ENCODE data around the gene CHRNA9. TPM values are rescaled to one million over a fixed set of nuclear protein-coding genes. Genes with fewer than 3 reads are reported as not detected.

CHRNA9 gene
- total RNA-seq, 1 donor from 2014 or later: not detected

DNA sequence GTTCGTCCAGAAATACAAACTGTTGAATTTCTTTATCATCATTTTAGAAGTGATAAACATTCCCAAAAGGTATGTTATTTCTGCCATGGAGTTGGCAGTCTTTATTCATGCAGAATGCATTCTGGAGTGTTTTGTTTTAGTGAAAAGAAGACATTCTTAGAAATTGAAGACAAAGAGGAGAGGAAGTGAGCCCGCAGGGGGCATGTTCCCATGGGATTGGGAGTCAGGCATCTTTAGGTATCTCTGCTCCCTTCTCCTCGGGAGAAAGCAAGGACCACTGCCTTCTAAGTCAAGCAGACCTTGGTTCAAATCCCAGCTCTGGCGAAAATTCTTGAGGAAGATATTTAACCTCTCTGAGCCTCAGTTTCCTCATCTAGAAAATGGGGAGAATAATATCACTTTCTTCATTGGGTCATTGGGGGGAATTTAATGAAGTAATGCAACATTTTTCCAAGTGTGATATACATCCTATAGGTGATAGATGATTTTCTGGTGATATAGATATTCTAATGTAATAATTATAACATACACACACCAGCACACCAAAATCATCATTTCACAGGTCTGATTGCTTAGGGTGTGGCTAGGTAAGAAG is 26.5 kb upstream of the CHRNA9 start:
- DNase-seq: no peak

GRCh38 chr4:40309250-40309774 is 25.8 kb upstream of the CHRNA9 start:
- DNase-seq: peak; percentile 95

DNA sequence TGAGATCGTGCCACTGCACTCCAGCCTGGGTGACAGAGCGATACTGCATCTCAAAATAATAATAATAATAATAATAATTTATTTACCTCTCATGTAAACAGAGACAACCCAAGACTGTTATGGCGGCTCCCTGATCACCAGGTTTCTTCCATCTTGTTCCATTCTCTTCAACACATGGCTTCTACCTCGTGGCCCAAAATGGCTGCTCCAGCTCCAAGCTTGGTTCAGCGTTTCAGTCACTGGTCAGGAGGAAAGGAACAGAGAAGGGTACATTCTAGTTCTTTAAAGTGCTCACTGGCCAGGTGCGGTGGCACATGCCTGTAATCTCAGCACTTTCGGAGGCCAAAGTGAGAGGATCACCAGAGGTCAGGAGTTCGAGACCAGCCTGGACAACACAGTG is 24.9 kb upstream of the CHRNA9 start:
- DNase-seq: no peak

GRCh38 chr4:40311811-40312346 is 23.3 kb upstream of the CHRNA9 start:
- peak; percentile 42 for DNase-seq

DNA sequence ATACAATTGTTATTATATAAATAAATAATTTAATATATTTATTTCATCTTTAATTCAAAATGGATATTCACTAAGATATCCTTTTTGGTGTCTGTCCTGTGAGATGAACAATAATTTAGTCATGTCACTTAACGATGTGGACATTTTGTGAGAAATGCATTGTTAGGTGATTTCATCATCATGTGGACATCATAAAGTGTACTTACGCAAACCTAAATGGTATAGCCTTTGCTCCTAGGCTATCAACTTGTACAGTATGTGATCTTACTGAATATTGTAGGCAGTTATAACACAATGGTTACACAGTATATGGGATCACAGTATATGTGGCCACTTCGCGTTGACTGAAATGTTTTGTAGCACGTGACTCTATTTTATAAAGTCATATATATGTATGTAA is 20.2 kb upstream of the CHRNA9 start:
- no peak for DNase-seq

GRCh38 chr4:40316333-40316781 is 18.8 kb upstream of the CHRNA9 start:
- DNase-seq: peak; percentile 91

DNA sequence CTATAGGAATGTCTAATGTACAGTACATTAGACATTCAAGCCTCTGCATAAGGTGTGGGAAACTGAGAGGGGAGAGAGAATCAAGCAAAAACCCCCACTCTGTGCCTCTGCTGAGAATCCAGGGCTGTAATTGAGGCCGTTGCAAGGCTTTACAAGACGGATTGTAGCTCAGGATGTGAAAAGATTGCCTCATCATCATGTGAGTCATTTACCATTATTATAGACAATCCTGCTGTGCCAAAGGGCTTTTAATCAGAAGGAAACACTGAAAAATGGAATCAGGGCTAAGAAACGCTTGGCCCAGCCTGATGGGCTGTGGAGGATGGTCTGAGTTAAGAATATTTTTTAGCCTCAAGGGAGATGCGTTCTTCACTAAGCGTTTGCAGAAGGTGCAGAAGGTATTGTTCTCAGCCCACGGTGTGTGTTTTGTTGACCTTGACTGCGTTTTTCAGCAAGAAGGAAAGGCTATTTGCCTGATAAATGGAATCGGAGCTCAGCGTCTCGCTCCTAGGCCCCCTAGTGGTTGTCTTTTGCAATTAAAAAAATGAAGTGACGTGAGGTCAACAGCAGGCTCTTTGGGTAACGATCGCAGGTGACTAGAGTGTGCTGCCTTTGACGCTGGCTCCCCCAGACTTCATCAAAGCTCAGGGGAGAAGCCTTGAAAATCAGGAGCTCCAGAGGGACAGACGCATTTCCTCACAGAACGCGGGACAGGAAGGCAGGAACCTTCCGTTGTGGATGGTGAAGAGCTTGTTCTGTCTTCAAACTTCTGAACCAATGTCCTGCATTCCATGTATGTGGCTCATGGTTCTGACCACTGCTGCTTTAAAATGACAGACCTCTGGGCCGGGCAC is 18.1 kb upstream of the CHRNA9 start:
- peak; percentile 91 for DNase-seq

DNA sequence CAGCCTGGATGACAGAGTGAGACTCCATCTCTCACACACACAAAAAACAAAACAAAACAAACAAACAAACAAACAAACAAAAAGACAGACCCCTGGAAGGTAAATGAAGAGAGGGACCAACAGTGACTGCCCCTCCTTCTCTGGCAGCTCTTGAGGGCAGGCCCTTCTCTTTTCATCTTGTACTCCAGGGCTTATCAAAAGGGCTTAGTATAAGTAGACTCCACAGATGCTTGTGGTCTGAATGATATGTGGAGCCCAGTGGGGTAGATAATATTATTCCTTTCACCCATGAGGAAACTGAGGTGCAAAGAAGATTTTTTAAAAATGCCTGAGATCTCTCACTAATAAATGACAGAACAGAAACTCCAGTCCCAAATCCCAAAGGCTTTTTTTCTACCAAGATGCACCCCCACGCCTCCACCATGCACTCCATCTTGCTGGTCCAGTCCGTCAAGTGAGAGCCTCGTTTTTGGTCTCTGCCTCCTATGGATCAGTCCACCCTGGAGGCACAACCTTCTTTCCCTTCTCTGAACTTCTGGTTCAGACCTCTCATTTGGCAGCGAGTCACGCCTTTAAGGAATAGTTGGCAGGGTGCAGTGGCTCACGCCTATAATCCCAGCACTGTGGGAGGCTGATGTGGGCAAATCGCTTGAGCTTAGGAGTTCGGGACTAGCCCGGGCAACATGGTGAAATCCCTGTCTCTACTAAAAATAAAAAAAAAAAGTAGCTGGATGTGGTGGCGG is 17.0 kb upstream of the CHRNA9 start:
- DNase-seq: no peak

DNA sequence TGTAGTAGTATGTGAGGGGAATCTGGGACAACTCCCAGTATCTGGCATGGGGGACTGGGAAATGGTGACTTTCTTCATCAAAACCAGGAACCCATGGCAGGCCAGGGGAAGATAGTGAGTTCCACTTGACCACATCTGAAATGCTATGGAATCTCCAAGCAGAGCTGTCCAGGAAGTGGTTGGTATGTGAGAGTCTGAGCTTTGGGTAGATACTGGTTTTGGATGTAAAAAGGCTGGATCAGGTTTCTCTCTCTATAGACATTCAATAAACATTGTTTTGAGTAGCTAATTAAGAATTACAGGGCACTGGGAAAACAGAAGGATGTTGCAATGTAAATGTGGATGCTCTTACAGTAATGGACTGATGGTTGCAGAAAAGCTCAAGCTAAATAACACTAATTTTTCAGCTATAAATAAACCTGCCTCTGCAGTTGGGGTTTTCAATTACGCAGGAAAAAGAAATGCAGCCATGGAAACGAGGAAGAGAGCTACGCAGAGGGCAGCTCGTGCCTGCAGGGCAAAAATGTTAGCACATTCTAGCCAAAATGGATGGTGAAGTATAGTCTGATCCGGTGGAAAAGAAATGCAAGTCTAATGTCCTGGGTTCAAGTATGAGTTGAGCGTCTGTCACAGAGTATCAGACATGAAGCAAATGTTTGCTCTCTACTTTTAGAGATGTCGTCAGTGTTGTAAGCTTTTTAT is 13.4 kb upstream of the CHRNA9 start:
- peak; percentile 54 for DNase-seq

GRCh38 chr4:40322811-40323210 is 12.3 kb upstream of the CHRNA9 start:
- no peak for DNase-seq

DNA sequence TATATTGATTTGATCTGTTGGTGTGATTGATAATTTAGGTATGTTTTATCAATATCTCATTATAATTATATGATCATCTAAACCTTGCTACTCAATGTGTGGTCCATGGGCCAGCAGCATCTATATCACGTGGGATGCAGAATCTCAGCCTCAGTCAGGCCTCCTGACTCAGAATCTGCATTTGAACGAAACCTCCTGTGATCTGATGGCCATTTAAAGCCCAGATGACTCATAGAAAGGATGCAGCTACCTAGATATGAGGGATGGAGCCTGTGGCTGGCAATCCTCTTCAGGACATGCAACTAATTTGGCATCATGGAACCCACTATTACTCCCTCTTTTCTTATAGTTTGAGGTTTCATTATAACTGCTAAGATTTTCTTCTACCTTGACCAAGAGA is 11.3 kb upstream of the CHRNA9 start:
- no peak for DNase-seq

GRCh38 chr4:40325406-40326019 is 9.6 kb upstream of the CHRNA9 start:
- DNase-seq: peak; percentile 77

GRCh38 chr4:40327340-40327739 is 7.8 kb upstream of the CHRNA9 start:
- DNase-seq: peak; percentile 14

GRCh38 chr4:40328383-40328782 is 6.8 kb upstream of the CHRNA9 start:
- DNase-seq: no peak

- no peak for DNase-seq
These were observed 5.3 kb upstream of the CHRNA9 start for GRCh38 chr4:40329805-40330204.

- DNase-seq: no peak
These were observed 4.6 kb upstream of the CHRNA9 start for GRCh38 chr4:40330536-40330935.

DNA sequence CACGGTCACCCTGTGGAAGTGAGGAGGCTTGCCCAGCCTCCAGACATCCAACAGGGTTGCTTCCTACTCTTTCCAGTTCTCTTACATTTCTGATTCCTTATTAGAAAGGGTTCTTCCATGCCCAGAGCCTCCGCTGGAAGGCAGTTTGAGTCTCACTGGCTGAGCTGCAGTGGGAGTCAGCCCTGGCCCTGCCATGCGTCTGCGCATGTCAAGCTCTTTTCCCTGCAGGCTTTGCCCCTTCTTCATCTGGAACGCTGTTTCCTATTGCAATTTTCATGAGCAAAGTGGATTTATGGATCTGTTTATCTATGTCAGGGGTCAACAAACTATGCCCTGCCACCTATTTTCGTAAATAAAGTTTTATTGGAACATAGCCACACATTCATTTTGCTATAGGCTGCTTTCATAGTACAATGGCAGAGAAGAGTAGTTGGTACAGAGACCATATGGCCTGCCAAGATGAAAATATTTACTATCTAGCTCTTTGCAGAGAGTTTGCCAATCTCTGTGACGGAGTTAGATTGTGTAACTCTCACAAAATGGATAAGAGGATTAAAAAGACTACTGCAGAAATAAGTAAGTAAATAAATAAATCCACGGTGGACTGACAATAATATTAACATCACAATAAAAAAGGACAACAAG is 3.9 kb upstream of the CHRNA9 start:
- DNase-seq: no peak

- DNase-seq: no peak
These were observed 3.2 kb upstream of the CHRNA9 start for GRCh38 chr4:40331961-40332360.

DNA sequence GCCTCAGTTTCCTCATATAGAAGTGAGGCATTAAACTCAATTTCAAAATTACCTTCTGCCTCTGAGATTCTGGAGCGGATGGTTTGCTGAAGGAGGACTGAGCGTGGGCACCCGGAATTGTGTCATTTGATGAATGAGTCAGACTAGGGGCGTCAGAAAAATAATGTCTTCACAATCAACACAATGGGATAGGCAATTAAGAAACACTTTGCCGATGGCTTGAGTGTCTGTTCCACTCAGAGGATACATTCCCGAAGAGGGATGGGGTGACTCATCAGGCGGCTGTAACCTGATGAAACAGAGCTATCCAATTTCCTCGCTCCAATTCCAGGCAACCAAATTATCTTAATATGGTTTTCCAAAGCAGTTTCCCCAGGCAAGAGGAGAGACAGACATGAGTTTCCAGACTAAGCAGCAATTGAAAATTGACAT is 1.2 kb upstream of the CHRNA9 start:
- peak; percentile 43 for DNase-seq

DNA sequence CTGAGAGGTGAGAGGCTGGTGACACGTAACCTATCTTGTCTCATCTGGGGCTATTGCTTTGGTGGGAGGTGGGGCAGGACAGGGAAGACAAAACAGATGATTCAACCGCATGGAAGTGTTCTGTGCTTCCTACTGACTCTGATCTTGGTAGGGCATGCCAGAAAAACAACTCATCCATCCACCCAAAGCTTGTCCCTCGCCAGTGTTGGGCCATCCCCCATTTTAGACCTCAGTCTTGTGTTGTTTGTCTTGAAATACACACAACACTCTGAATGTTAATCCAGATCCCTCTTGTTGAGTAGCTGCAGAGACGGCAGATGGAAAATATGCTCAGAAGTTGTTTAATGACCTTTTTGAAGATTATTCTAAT is 377 bp downstream of the CHRNA9 start:
- DNase-seq: no peak

DNA sequence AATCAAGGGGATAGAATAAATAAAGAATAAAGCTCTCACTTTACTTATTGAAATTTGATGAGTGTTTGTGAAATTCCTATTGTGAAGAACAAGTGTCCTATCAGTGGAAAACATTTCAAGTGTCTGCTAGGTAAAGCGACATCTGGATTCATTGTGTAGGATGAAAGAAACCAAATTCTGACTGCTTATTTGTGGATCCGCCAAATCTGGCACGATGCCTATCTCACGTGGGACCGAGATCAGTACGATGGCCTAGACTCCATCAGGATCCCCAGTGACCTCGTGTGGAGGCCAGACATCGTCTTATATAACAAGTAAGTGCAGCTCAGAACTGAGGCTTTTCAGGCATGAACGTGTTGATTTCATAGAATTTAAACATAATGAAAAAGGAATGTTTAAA is 1.9 kb downstream of the CHRNA9 start:
- DNase-seq: no peak

Data from tongue (tissue), 2 donors.